HG03060 (cell line): Measurements from ENCODE around the gene ZC3H15.
"Not testable (repeated sequence)": the region's sequence is repeated elsewhere in the genome, so short reads cannot be mapped to it uniquely, and the experiment has no call there.

Experiments
- ATAC-seq: cut with Tn5 transposase; IDR thresholded peaks from one replicate; pipeline ENCODE4 v1.9.1; 2021; ENCODE audit warnings: low read depth, moderate number of reproducible peaks; ENCODE audit not compliant: unreplicated experiment

The ZC3H15 gene

DNA sequence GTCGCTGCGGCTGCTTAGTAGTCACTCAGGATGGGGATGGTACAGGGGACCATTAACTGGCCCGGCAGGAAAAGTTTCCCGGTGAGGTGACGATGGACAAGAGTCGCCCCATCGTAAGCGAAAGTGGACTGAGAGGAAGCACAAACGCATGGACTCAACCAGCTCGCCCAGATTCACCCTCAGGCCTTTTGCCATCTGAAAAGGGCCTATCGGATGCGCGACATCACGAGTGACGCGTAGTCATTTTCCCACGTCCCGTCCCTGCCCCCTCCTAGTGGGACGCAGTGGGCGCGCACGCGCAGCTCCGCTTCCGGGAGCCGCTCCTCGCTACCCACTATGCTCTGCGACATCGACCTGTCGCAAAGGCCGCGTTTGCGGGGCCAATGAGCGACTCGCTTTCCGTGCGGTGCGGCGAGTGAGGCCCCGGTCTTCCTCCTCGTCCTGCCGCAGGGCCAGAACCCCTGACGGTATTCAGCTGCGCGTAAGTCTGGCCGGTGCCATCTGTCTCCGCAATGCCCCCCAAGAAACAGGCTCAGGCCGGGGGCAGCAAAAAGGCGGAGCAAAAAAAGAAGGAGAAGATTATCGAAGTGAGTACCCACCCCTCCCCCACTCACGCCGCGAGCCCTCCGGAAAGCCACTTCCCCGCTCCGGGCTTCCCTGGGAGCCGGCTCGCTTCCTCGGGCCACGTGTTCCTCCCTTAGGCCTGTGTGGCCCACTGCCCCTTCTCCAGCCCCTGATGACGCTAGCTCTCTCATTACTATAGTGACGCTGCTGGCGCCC lies at the start of gene ZC3H15:
TSS of gene ZC3H15 (plus strand) at position 390 of the 780 bp plus-strand sequence. CDS start at position 513, 123 bp downstream.
- ATAC-seq, result peak; percentile 65

- no peak for ATAC-seq
Observed at GRCh38 chr2:186437719-186438118, 48.3 kb upstream of the ZC3H15 start.

DNA sequence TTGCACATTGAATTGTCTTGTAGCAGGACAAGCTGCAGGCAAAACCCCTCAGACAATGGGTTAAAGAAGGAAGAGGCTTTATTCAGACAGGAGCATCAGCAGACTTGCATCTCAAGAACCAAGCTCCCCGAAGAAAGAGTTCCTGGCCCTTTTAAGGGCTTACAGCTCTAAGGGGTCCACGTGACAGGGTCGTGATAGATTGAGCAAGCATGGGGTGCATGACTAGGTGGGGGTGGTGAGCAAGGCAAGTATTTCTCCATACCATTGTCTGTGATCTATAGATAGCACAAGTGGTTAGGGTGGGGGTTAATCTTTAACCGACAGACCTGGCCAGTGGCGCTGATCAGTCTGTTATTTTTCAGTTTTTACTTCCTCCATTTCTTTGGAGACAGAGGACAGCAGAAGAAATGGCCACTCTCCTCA lies 46.4 kb upstream of the ZC3H15 start:
- ATAC-seq, result not testable (repeated sequence)

DNA sequence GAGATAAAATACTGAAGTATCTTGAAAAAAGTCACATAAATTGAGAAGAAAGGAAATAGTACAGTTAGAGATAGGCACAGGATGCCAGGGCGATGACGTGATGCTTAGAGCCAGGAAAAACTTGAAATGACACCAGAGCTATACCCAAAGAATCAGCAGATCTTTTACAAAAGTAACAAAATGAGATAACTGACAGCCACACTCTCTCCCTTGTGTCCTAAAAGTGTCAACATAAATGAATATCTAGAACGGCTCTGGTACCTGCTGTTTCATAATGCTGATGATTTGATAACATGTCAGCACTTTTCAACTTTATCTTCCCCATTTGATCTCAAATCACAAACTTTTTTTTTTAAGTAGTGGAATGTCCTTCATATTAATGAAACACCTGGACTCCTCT lies 45.6 kb upstream of the ZC3H15 start:
- ATAC-seq, result no peak

- no peak for ATAC-seq
Observed at GRCh38 chr2:186442885-186443284, 43.2 kb upstream of the ZC3H15 start.

GRCh38 chr2:186443851-186444250 lies 42.2 kb upstream of the ZC3H15 start:
- ATAC-seq, result no peak

- no peak for ATAC-seq
Observed at GRCh38 chr2:186445506-186445905, 40.6 kb upstream of the ZC3H15 start.

- ATAC-seq, result no peak
Observed at GRCh38 chr2:186455613-186456012, 30.4 kb upstream of the ZC3H15 start.

GRCh38 chr2:186456941-186457340 lies 29.1 kb upstream of the ZC3H15 start:
- ATAC-seq, result no peak

GRCh38 chr2:186457908-186458307 lies 28.2 kb upstream of the ZC3H15 start:
- ATAC-seq, result no peak

GRCh38 chr2:186459009-186459408 lies 27.1 kb upstream of the ZC3H15 start:
- ATAC-seq, result no peak

DNA sequence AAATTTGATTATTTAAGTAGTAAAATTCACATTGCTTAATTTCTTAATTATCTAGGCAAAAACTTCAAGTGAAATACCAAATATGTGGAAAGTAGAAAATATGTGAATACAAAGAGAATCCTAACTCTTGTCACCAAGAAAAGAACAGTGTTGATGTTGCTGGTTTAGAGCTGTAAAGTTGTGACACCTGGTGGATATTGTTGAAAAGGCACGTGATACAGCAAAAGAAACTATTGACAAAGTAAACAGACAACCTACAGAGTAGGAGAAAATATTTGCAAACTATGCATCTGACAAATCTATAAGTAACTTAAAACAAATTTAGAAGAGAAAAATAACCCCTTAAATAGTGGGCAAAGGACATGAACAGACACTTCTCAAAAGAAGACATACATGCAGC lies 25.6 kb upstream of the ZC3H15 start:
- ATAC-seq, result peak; percentile 46

- ATAC-seq, result no peak
Observed at GRCh38 chr2:186466743-186467142, 19.3 kb upstream of the ZC3H15 start.

DNA sequence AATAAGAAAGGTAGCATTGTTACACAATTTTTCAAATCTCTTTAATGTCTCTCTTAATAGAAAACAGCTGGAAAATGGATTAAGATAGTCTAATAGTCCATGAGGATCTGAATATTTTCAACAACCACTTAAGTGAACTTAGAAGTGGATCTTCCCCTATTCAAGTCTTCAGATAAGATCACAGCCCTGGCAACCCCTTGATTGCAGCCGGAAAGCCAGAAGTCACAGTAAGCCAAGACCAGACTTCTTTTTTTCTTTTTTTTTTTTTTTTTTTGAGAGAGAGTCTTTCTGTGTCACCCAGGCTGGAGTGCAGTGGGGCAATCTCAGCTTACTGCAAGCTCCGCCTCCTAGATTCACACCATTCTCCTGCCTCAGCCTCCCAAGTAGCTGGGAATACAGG lies 18.6 kb upstream of the ZC3H15 start:
- ATAC-seq, result no peak

- ATAC-seq, result not testable (repeated sequence)
Observed at GRCh38 chr2:186472722-186473493, 13.2 kb upstream of the ZC3H15 start.

DNA sequence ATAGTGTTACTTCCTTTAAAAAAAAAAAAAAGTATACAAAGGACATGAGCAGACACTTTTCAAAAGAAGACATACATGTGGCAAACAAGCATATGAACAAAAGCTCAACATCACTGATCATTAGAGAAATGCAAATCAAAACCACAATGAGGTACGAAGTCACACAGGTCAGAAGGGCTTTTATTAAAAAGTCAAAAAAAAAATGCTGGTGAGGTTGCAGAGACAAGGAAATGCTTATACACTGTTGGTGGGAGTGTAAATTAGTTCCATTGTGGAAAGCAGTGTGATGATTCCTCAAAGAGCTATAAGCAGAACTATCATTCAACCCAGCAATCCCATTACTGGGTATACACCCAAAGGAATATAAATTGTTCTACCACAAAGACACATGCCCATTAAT lies 11.8 kb upstream of the ZC3H15 start:
- ATAC-seq, result peak; percentile 71

- ATAC-seq, result no peak
Observed at GRCh38 chr2:186477790-186478189, 8.3 kb upstream of the ZC3H15 start.

- no peak for ATAC-seq
Observed at GRCh38 chr2:186480991-186481390, 5.1 kb upstream of the ZC3H15 start.

GRCh38 chr2:186484062-186484735 lies 1.9 kb upstream of the ZC3H15 start:
- no peak for ATAC-seq

DNA sequence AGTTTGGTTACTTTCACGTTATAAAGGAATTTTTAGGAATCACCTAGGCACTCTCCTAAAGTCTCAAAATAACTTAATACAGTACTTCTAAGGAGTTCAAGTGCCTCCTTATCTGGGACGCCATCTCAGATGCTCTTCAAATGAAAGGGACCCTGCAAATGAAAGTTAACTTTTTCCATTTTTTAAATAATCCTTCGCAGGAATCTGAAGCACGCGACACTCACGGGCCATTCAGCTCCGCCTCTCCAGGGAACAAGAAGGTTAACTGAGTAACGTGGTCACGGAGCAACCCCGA lies 537 bp upstream of the ZC3H15 start:
- ATAC-seq, result no peak
